NCI-H187 (cell line): Measurements from ENCODE around the gene GALK1.

Experiments used
- DNase-seq, 2 experiments: peaks; one replicate each; lab custom pipeline; 2025; lab: John Stamatoyannopoulos, UW

Gene GALK1

DNA sequence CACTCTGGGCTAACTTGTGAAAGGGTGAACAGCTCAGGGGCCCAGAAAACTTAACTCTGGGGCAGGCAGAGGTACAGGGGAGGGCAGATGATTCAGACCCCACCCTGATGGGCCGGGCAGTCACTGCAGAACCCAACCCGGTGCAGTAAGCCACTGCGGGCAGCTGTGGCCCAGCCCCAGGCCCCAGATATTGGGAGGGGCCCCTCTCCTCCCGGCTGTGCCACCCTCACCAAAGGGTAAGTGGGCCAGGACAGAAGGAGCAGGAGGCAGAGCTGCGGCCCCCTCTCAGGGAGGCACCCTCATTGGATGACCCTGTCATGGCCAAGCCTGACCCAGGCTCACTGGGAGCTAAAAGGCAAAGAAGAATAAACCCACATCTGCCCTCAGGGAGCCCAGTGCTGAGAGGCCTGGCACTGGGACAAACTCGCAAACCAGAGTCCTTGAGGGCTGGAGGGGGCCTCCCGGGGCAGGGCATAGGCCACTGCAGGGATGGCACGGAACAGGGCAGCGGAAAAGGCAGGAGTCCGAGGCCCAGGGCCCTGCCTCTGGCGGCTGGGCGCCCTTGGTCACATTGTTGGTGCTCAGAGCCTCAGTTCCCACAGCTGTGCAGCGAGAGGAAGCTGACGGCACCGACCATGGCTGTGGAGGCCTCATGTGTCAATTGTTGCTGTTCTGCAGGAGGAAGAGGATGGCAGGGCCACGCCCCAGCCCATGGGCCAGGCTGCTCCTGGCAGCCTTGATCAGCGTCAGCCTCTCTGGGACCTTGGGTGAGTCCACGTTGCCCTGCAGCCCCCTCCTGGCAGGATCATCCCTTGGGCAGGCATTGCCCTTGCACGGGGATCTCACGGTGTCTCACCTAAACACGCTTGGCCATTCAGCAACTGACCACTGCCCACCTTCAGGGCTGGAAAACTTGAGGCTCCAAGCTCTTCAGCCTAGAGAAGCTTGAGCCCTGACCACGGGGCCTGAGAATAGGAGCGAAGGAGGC lies 40.7 kb downstream of the GALK1 start:
- no peak for DNase-seq

GRCh38 chr17:75723171-75723930 lies 41.6 kb downstream of the GALK1 start:
- DNase-seq, result no peak

GRCh38 chr17:75722542-75723095 lies 42.4 kb downstream of the GALK1 start:
- no peak for DNase-seq

- DNase-seq, result no peak
Measured at GRCh38 chr17:75722076-75722475, 42.9 kb downstream of the GALK1 start.

DNA sequence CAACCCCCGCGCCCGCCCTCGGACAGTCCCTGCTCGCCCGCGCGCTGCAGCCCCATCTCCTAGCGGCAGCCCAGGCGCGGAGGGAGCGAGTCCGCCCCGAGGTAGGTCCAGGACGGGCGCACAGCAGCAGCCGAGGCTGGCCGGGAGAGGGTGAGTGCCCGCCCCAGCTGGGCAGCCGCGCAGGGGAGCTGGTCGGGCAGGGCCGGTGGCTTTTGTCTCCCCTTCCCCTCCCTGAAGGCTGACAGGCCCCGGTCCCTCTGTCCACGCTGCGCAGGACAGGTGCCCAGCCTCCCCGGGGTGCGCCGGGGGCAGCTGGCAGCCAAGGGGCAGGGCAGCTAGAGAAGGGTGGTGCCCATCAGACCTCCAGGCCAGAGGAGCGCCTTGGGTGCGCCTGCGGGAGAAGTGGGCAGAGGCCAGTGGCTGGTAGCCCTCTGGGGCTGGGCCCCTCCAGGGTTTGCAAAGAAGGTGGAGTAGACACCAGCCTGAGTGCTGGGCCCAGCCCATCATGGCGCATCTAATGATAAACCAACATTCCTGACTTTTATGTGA lies 43.5 kb downstream of the GALK1 start:
- DNase-seq, result no peak

DNA sequence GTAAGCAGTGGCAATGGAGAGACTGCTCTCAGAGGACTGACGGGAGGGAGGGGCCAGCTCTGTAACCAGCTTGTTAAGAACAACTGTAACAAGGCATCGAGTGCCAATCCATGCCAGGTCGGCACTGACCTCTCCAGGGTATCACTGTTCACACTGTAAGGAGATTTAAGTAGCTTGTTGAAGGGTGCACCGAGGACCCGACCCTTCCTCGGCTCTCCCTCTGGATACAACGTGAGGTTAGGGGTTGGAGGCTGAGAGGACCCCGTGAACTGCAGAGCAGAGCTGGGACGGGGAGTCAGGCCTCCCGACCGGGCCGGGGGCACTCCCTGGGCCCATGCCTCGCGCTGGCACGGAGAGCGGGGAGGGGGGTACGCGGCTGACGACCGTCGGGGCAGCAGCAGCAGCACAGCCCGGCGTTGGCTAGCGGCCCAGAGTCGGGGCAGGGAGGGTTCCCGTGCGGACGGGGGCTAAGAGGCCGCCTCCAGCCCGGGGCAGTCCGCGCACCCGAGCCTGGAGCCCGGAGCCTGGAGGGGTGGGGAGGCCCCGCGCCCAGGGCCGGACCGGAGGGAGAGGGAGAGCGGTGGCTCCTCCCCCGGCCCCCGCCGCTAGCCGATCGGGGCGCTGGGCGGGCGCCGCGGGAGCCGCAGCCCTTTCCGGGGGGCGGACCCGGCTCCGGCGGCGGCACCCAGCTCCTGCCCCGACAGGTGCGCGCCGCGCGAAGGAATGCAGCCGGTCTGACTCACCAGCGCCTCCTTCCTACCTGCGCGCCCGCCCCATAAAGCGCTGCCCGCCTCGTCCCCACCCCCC lies 44.1 kb downstream of the GALK1 start, which contains the start of gene ITGB4:
TSS of gene ITGB4 (plus strand) at position 804 of the 807 bp plus-strand sequence. CDS start 3,245 bp downstream, outside the sequence.
- DNase-seq, result no peak

DNA sequence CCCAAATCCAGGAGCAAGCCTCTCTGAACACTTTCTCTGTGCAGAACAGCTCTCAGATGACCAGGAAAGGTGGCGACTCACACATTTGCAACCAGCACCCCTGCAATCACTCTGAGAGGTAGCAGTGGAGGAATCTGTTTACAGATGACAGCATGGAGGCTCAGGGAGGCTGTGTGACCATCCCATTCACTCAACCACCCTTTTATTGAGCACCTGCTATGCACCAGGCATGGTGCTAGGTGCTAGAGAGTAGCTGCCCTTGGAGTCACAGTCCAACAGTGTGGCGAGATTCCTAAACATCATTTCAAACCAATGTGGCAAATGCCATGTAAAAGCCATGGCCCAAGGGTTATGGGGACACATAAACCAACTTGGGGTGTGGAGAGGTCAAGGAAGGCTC lies 45.3 kb downstream of the GALK1 start:
- no peak for DNase-seq

GRCh38 chr17:75712446-75712845 lies 52.5 kb downstream of the GALK1 start:
- no peak for DNase-seq
